Measurements from ENCODE around the gene MPPED1. TPM values are rescaled to one million over a fixed set of nuclear protein-coding genes. Genes with fewer than 3 reads are reported as not detected.

Gene MPPED1
- total and polyA plus RNA-seq, 2 donors (not counting 3 experiments of a cell fraction or from before 2014, with no cell fraction given), result not detected

DNA sequence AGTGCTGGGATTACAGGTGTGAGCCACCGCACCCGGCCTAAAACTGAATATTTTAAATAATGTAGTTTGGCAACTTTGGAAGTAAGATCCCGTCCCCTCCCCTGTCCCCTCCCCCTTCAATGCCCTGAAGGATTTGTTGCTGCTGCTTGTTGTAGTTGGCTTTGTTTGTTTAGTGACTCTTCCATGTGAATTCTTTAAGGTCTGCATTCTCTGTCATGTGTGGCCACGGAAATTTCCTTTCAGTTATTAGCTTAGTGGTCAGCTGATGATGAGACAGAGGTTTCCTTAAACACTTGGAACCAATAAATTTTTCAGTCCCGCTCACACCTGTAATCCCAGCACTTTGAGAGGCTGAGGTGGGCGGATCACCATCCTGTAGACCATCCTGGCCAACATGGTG, 109.9 kb downstream of the MPPED1 start:
- Histone ChIP-seq H3K9ac (replicated peaks; ENCODE audit: extremely low read depth, insufficient read depth, low read length) (no peak overlapping the region), H4K20me1 (replicated peaks; ENCODE audit: control insufficient read depth, extremely low read depth, insufficient read depth, low read length) (no peaks in the 10 kb centered on the region), H3K27ac (ENCODE audit: insufficient read depth, low read depth, low read length) (no peak overlapping the region), H2AFZ (ENCODE audit: low read depth, low read length) (no peak overlapping the region), H3K4me3 (replicated peaks in 1 of 3; ENCODE audit: insufficient read depth in 1 of 3, low read depth in 1 of 3, low read length in 3 of 3) (no peak overlapping the region), H3K79me2 (ENCODE audit: control insufficient read depth, insufficient read depth, low read length) (no peaks in the 10 kb centered on the region), H3K36me3 (ENCODE audit: control insufficient read depth in 2 of 2, extremely low read depth in 1 of 2, insufficient read depth in 2 of 2, low read length in 2 of 2) (no peaks in the 10 kb centered on the region), H3K9me3 (replicated peaks; ENCODE audit: control insufficient read depth, insufficient read depth, low read length) (no peaks in the 10 kb centered on the region), H3K4me2 (ENCODE audit: insufficient read depth, low read length) (no peak overlapping the region), H3K27me3 (ENCODE audit: control insufficient read depth in 2 of 2, insufficient read depth in 2 of 2, low read length in 2 of 2) (no peaks in the 10 kb centered on the region), H3K4me1 (ENCODE audit: control insufficient read depth, extremely low read depth, insufficient read depth, low read length) (no peaks in the 10 kb centered on the region), H3K9me1 (replicated peaks; ENCODE audit: control insufficient read depth, extremely low read depth, insufficient read depth, low read length) (no peaks in the 10 kb centered on the region)
- dilution Hi-C loops (cut with MboI; ENCODE audit: extremely low pct_ligation_motif_present, low sequenced_read_pairs) (no loop called here), intact Hi-C loops (cut with micrococcal nuclease) (no loop called here)
- DNase-seq (ENCODE audit: low read depth, low spot score) (no peak), FAIRE-seq (no peak)
- POLR2A ChIA-PET, result no interaction called here
- CTCF ChIA-PET, result no interaction called here
- BruUV-seq (replicated peaks), result no TSS peak
- TF ChIP-seq MAX (IDR thresholded peaks at IDR 0.05; ENCODE audit: insufficient read depth, insufficient read length) (no peak), MYC (IDR thresholded peaks at IDR 0.05; ENCODE audit: low read depth, low read length) (no peak), GATA2 (IDR thresholded peaks at IDR 0.05; ENCODE audit: insufficient read depth, insufficient read length, low read depth, low read length) (no peak), POLR2AphosphoS5 (IDR thresholded peaks at IDR 0.05; ENCODE audit: insufficient read depth, low read depth, low read length) (no peak), CTCF (IDR thresholded peaks at IDR 0.05; ENCODE audit: extremely low read depth in 1 of 2, insufficient read depth in 1 of 2, low read depth in 1 of 2, low read length in 2 of 2) (no peak), EZH2 (IDR thresholded peaks at IDR 0.05; ENCODE audit: borderline replicate concordance, low read depth, low read length, severe bottlenecking) (no peak), POLR2A (IDR thresholded peaks at IDR 0.05; ENCODE audit: low read depth, low read length) (no peak), FOS (IDR thresholded peaks at IDR 0.05; ENCODE audit: borderline replicate concordance, insufficient read depth, low read length) (no peak), JUN (IDR thresholded peaks at IDR 0.05; ENCODE audit: borderline replicate concordance, insufficient read depth, insufficient read length, low read depth) (no peak)
